ENCODE results near the gene ANKRD60.

DNA sequence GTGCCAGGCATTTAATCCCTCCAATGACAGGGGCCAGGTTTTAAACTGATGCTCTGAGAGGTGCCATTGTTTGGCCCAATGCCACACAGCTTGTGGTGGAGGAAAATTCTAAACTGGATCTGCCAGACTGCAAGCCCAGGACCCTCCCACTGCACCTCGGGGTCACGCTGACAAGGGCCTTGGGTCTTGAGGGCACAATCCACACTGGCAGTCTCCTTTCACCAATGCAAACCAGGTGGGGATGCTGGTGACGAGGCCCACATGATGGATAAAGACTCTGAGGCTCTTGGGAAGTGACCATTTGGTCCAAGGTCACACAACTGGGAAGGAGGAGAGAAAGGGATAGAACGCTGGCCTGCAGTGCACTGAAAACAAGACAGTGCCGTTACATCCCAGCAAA is 14.7 kb downstream of the ANKRD60 start:
- TF ChIP-seq, protein P1, sequence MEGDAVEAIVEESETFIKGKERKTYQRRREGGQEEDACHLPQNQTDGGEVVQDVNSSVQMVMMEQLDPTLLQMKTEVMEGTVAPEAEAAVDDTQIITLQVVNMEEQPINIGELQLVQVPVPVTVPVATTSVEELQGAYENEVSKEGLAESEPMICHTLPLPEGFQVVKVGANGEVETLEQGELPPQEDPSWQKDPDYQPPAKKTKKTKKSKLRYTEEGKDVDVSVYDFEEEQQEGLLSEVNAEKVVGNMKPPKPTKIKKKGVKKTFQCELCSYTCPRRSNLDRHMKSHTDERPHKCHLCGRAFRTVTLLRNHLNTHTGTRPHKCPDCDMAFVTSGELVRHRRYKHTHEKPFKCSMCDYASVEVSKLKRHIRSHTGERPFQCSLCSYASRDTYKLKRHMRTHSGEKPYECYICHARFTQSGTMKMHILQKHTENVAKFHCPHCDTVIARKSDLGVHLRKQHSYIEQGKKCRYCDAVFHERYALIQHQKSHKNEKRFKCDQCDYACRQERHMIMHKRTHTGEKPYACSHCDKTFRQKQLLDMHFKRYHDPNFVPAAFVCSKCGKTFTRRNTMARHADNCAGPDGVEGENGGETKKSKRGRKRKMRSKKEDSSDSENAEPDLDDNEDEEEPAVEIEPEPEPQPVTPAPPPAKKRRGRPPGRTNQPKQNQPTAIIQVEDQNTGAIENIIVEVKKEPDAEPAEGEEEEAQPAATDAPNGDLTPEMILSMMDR (IDR thresholded peaks at IDR 0.05), result no peak
- no peak for TF ChIP-seq EZH2 (IDR thresholded peaks at IDR 0.05; ENCODE audit: borderline replicate concordance, insufficient read depth, low read depth, low read length, poor library complexity, severe bottlenecking)

All from B cell (primary cell).